Measurements from ENCODE around the gene CCDC32. TPM values are rescaled to one million over a fixed set of nuclear protein-coding genes. Genes with fewer than 3 reads are reported as not detected.
A peak's percentile ranks its signal among the peaks of the same experiment; 100 is the strongest.

The CCDC32 gene
- total RNA-seq, 1 donor from 2014 or later = 16.4 TPM

- no peaks in the 10 kb centered on the region for H3K27me3 ChIP-seq
- DNase-seq (ENCODE audit: low spot score in 2 of 2) = no peak
- no peaks in the 10 kb centered on the region for H3K36me3 ChIP-seq
- intact Hi-C loops (cut with DNase I) = loop anchor here (5.0 kb wide), 1 partner anchor 66 kb away; the partner anchor contains the start of gene BAHD1
- H3K9me3 ChIP-seq = no peaks in the 10 kb centered on the region
- no peak overlapping the region for H3K4me3 ChIP-seq
- no peak overlapping the region for H3K27ac ChIP-seq
- TF ChIP-seq CTCF (IDR thresholded peaks at IDR 0.05) = no peak
- peaks cover 0 to 11% of the 10 kb centered on the region in 2 donors for H3K4me1 ChIP-seq
These were observed 56.6 kb downstream of the CCDC32 start for GRCh38 chr15:40508216-40508615.

DNA sequence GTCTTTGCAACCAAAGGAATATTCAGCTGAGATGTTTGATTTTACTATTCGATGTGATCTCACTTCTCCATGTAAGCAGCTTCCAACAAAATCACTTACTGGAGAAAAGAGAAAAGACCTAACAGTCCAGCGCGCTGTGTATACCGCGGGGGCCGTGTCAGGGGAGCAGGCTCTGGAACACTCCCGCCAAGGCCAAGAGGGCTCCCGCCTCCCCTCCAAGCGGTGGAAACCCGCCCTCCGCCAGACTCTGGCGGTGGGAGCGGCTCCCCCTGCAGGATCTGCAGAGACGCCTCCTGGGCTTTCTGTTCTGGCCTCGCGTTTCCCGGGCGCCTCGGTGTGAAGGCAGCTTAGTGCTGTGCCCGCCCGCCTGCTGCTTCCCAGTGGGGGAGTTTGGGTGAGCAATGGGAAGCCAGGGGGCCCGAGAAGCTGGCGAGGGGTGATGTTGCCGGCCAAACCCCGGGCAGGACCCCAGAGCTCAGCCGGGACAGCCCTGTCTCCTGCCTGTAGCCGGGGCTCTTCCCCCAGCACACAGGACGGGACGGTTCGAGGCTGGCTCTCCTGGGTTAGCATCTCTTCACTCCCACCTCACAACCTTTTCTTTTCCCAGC lies 57.8 kb downstream of the CCDC32 start:
- H3K27ac ChIP-seq = no peak overlapping the region
- intact Hi-C loops (cut with DNase I) = loop anchor here (5.0 kb wide), 1 partner anchor 65 kb away; the partner anchor contains the start of gene BAHD1
- H3K4me1 ChIP-seq = peaks cover 0 to 11% of the 10 kb centered on the region in 2 donors
- peak; percentile 47 to 72 (median 68) for TF ChIP-seq CTCF (IDR thresholded peaks at IDR 0.05)
- H3K4me3 ChIP-seq = peak overlapping the region; percentile 48 to 57
- no peaks in the 10 kb centered on the region for H3K9me3 ChIP-seq
- peak in 1 of 2 donors; percentile 82 for DNase-seq (ENCODE audit: low spot score in 2 of 2)
- H3K27me3 ChIP-seq = no peaks in the 10 kb centered on the region
- no peaks in the 10 kb centered on the region for H3K36me3 ChIP-seq

Other genes with a start within 250 kb of the CCDC32 start
- gene INAFM2, start 241.3 kb downstream of the CCDC32 start, total RNA-seq = 69.8 TPM
- gene CCDC9B, start 224.1 kb downstream of the CCDC32 start, total RNA-seq = 55.8 TPM
- not detected for gene PHGR1, start 214.0 kb downstream of the CCDC32 start, total RNA-seq
- gene DISP2, start 206.8 kb downstream of the CCDC32 start, total RNA-seq = 0.32 TPM
- gene KNSTRN, start 182.3 kb downstream of the CCDC32 start, total RNA-seq = 5.1 TPM
- 39.5 TPM for gene IVD, start 159.2 kb downstream of the CCDC32 start, total RNA-seq
- gene BAHD1, start 124.1 kb downstream of the CCDC32 start, total RNA-seq = 10.6 TPM
- gene CHST14, start 94.1 kb downstream of the CCDC32 start, total RNA-seq = 22.0 TPM
- gene RPUSD2, start 4.3 kb upstream of the CCDC32 start, total RNA-seq = 2.4 TPM
- gene KNL1, start 29.2 kb upstream of the CCDC32 start, total RNA-seq = not detected
- gene RAD51, start 130.1 kb upstream of the CCDC32 start, total RNA-seq = not detected
- gene RMDN3, start 190.2 kb upstream of the CCDC32 start, total RNA-seq = 6.0 TPM
- gene GCHFR, start 199.0 kb upstream of the CCDC32 start, total RNA-seq = 26.4 TPM
- gene C15orf62, start 204.9 kb upstream of the CCDC32 start, total RNA-seq = not detected
- 61.0 TPM for gene ZFYVE19, start 242.0 kb upstream of the CCDC32 start, total RNA-seq
- 26.2 TPM for gene DNAJC17, start 242.4 kb upstream of the CCDC32 start, total RNA-seq